H1 (cell line): Measurements from ENCODE around the gene ZNF334. TPM values are rescaled to one million over a fixed set of nuclear protein-coding genes. Genes with fewer than 3 reads are reported as not detected.

Source experiments
- BACH1 ChIP-seq: IDR thresholded peaks from 2 replicates; pipeline ENCODE4 v1.6.1; 2012; ENCODE audit warnings: low read length, improper control_type of control experiment
- CREB1 ChIP-seq: IDR thresholded peaks from 2 replicates; pipeline ENCODE4 v1.6.1; 2012; ENCODE audit warnings: inconsistent platforms
- JUND ChIP-seq: IDR thresholded peaks from 2 replicates; pipeline ENCODE4 v1.6.1; 2011; ENCODE audit warnings: mild to moderate bottlenecking, improper control_type of control experiment, low read length
- SUZ12 ChIP-seq: fragments of 200-600 bp; sonication (generic); IDR thresholded peaks from 2 replicates; pipeline ENCODE4 v1.6.1; 2012; ENCODE audit warnings: mild to moderate bottlenecking, inconsistent platforms, low read length, moderate library complexity, mixed read lengths
- polyA plus RNA-seq, 7 experiments: library from polyadenylated mRNA; depleted of rRNA in 3 of 7; stranded (reverse) in 5 of 7; unstranded in 2 of 7; fragments of >200 nt in 5 of 7; fragments of 200-250 nt in 2 of 7; gene quantifications; 1 replicate in 5 of 7; 2 replicates in 1 of 7; 4 replicates in 1 of 7; pipeline versions ENCODE4 v1.2.1 to v1.2.3, GENCODE V29; 2011 to 2013; ENCODE audit warnings: missing spikeins in 2 of 7, mixed read lengths in 2 of 7
- total RNA-seq: library from RNA; stranded (reverse); fragmentation: NEBNext Ultra II Directional; extraction: Animal tissue kit (Norgen Biotek cat#: 25700); gene quantifications from 2 replicates; pipeline ENCODE4 v1.2.1, GENCODE V29; 2021
- TF ChIP-seq, protein P1 (sequence below): fragments of 300-600 bp; sonication (generic); IDR thresholded peaks from 2 replicates; pipeline ENCODE4 v1.7.1; 2012; ENCODE audit warnings: low read length, moderate library complexity, mild to moderate bottlenecking, inconsistent platforms; ENCODE audit not compliant: insufficient replicate concordance

ZNF334 gene
- total and polyA plus RNA-seq, 2 of the 8 experiments (the other 6 are each of a cell fraction or from before 2014, with no cell fraction given): 8.8 to 17.8 TPM

GRCh38 chr20:46547995-46548394 lies 34.6 kb upstream of the ZNF334 start (continued):
- no peak for TF ChIP-seq CREB1
- TF ChIP-seq, protein P1, sequence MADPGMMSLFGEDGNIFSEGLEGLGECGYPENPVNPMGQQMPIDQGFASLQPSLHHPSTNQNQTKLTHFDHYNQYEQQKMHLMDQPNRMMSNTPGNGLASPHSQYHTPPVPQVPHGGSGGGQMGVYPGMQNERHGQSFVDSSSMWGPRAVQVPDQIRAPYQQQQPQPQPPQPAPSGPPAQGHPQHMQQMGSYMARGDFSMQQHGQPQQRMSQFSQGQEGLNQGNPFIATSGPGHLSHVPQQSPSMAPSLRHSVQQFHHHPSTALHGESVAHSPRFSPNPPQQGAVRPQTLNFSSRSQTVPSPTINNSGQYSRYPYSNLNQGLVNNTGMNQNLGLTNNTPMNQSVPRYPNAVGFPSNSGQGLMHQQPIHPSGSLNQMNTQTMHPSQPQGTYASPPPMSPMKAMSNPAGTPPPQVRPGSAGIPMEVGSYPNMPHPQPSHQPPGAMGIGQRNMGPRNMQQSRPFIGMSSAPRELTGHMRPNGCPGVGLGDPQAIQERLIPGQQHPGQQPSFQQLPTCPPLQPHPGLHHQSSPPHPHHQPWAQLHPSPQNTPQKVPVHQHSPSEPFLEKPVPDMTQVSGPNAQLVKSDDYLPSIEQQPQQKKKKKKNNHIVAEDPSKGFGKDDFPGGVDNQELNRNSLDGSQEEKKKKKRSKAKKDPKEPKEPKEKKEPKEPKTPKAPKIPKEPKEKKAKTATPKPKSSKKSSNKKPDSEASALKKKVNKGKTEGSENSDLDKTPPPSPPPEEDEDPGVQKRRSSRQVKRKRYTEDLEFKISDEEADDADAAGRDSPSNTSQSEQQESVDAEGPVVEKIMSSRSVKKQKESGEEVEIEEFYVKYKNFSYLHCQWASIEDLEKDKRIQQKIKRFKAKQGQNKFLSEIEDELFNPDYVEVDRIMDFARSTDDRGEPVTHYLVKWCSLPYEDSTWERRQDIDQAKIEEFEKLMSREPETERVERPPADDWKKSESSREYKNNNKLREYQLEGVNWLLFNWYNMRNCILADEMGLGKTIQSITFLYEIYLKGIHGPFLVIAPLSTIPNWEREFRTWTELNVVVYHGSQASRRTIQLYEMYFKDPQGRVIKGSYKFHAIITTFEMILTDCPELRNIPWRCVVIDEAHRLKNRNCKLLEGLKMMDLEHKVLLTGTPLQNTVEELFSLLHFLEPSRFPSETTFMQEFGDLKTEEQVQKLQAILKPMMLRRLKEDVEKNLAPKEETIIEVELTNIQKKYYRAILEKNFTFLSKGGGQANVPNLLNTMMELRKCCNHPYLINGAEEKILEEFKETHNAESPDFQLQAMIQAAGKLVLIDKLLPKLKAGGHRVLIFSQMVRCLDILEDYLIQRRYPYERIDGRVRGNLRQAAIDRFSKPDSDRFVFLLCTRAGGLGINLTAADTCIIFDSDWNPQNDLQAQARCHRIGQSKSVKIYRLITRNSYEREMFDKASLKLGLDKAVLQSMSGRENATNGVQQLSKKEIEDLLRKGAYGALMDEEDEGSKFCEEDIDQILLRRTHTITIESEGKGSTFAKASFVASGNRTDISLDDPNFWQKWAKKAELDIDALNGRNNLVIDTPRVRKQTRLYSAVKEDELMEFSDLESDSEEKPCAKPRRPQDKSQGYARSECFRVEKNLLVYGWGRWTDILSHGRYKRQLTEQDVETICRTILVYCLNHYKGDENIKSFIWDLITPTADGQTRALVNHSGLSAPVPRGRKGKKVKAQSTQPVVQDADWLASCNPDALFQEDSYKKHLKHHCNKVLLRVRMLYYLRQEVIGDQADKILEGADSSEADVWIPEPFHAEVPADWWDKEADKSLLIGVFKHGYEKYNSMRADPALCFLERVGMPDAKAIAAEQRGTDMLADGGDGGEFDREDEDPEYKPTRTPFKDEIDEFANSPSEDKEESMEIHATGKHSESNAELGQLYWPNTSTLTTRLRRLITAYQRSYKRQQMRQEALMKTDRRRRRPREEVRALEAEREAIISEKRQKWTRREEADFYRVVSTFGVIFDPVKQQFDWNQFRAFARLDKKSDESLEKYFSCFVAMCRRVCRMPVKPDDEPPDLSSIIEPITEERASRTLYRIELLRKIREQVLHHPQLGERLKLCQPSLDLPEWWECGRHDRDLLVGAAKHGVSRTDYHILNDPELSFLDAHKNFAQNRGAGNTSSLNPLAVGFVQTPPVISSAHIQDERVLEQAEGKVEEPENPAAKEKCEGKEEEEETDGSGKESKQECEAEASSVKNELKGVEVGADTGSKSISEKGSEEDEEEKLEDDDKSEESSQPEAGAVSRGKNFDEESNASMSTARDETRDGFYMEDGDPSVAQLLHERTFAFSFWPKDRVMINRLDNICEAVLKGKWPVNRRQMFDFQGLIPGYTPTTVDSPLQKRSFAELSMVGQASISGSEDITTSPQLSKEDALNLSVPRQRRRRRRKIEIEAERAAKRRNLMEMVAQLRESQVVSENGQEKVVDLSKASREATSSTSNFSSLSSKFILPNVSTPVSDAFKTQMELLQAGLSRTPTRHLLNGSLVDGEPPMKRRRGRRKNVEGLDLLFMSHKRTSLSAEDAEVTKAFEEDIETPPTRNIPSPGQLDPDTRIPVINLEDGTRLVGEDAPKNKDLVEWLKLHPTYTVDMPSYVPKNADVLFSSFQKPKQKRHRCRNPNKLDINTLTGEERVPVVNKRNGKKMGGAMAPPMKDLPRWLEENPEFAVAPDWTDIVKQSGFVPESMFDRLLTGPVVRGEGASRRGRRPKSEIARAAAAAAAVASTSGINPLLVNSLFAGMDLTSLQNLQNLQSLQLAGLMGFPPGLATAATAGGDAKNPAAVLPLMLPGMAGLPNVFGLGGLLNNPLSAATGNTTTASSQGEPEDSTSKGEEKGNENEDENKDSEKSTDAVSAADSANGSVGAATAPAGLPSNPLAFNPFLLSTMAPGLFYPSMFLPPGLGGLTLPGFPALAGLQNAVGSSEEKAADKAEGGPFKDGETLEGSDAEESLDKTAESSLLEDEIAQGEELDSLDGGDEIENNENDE: no peak
- no peak for TF ChIP-seq BACH1
- no peak for TF ChIP-seq JUND
- no peak for TF ChIP-seq SUZ12
